Smooth muscle cell of the brain vasculature (primary cell): ENCODE data around the gene CHD6.

ENCODE experiments used
- DNase-seq: peaks from one replicate; pipeline ENCODE4 v3.0.0-alpha.2; 2012; ENCODE audit warnings: low read depth, low spot score

The CHD6 gene

GRCh38 chr20:41506192-41506915 lies 111.8 kb downstream of the CHD6 start:
- no peak for DNase-seq

- DNase-seq = no peak
Measured at GRCh38 chr20:41505184-41505583, 113.0 kb downstream of the CHD6 start.

DNA sequence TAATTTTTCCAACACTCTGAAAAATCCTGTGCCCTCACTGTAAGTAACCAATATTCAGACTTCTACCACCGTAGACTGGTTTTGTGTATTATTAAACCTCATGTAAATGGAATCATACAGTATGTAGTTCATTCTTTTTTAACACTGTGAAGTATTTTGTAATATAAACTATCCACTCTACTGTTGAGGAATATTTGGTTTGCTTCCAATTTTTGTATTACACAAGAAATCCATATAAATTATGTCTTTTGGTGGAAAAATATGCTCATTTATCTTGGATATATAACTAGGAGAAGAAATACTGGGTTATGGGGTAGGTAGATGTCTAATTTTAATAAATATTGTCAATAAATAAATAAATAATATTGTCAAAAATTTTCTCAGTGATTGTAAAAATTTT lies 116.8 kb downstream of the CHD6 start:
- no peak for DNase-seq

GRCh38 chr20:41499961-41500725 lies 118.0 kb downstream of the CHD6 start:
- DNase-seq = no peak

DNA sequence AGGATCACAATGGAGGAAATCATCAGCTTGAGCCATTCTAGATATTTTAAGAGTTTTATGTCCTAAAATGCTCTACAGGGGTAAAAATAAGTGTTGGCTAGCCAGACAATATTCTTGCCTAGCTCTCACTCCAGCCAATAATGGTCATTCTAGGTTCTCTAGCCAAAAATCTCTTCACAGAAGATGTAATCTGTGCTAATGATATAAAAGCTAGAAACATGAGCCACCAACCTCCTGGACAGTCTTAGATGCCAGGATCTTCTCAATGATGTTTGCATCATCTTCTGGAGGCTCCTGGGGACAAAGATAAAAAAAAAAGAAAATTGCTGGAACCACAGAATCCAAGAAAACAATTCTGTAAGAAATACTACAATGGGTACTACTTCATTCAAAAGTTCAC lies 119.1 kb downstream of the CHD6 start:
- DNase-seq = no peak

DNA sequence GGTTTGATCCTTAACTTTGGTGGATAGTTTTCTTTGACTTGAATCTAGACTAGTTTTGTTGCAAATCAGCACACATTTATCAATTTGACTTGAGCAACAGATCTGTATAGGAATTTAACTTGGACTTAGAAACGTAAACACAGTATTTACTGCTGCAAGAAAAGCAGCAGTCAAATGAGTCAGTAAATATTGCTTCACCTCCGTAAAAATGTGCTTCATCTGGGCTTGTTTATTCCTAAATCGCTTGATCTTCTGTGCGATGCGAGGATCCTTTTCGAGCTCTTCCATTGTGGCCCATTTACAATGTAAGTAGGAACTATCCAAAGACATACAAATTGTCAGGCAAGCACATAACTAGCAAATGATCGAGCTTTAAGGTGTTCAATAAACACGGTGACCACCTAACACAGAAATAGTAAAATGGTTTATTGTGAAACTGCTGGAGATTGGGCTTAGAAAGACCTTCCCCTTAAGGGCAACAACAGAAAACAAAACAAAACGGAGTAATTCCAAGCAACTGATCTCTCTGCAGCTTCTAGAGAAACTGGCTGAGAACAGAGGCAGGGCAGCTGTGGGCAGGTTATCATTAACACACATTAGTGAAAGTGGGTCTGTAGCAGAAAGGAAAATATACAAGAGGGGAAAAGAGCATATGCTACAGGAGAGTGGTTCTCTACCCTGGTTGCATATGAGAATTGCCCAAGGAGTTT lies 120.8 kb downstream of the CHD6 start:
- no peak for DNase-seq

DNA sequence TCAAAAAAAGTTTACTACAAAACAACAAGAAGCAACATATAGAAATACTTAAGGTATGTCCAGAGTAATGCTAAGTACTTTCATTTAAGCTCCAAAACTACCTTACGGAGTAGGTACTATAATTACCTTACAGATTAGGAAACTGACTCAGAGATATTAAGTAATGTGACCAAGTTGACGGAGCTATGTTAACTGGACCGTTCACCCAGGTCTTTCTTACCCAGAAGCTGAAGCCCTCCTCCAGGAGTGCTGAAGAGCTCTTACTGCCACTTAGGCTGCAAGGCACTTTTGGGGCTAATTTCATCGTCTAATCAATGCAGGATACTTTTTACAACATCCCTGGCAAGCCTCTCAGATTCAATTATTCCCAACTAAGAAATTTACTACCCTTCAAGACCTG lies 123.7 kb downstream of the CHD6 start:
- no peak for DNase-seq

DNA sequence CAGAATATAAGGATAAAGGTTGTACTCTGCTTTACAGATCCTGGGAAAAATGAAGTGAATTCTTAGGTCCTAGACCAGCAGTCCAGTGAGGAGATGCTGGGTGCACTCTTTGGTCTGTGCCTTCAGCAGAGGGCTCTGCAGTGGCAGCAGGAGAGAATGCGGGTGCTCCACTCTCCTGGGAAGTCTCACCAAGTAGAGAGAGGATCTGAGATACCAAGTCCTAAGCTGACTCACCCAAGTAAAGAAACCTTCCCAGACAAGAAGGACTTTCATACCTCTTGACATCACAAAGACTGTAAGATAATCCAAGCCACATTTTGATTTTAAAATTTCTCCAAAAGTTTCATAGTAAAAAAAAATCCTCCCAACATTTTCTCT lies 134.6 kb downstream of the CHD6 start:
- no peak for DNase-seq

DNA sequence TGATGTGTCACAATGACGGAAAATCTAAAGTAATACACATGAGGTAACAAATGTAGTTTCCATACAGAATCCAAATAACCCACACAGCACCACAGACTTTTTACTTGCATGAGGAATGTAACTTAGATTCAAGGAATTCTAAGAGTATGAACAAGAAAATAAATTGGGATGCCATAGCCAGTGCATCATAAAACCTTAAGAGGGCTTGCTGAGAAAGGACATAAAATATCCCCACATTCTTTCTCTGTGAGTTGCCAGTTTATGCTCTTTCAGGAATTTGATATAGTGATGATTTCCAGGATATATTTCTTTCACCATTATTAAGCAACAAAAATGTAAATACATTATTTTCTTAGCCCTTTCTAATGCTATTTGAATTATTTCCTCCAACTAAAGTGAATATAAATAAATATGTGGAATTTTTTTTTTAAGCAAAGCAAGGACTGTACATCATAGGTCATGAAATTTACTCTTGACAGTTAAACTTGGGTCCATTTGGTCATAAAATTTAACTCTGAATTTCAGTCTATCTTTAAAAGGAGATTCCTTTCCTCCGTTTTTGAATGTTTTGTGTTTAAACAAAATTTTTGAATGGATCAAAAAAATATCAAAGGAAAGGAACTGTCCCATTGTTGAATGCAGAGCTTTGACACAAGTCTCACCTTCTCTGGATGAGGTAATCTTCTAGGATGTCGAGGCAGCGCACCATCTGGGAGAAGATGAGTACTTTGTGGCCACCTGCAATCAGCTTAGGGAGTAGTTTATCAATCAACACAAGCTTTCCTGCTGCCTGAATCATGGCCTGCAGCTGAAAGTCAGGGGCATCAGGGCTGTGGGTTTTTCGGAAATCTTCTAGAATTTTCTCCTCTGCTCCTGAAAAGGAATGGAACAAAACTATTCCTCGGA lies 135.3 kb downstream of the CHD6 start:
- DNase-seq = no peak

GRCh38 chr20:41480054-41480770 lies 138.0 kb downstream of the CHD6 start:
- no peak for DNase-seq

DNA sequence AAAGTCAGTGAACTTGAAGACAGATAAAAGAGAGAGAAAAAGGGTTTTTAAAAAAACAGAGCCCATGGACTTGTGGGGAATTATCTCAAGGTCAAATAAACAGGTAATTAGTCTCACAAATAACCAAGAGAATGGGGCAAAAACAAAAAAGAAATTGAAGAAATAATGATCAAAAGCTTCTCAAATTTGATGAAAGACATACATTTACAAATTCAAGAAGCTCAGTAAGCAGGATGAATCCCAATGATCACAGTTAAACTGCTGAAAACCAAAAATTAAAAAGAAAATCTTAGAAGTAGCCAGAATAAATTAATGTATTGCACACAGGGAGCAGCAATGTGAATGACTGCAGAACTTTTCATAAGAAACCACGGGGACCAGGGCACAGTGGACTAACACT lies 139.1 kb downstream of the CHD6 start:
- no peak for DNase-seq

DNA sequence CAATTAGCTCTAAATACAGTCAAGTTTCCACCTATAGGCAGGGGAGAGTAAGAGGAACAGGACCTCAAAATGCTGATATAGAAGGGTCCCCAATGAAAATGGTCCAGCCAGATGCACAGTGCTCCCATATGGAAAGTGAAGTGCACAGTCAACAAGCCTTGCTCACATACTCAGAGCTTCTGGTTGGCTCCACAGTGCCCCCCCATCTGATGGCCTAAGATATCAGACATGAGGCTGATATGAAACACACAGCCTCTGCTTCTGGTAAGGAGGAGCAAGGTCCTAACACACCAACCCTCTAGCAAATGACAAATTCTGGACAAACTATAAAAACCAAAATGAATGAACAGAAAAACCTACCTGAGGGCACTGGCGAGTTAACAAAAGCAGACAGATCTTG lies 140.2 kb downstream of the CHD6 start:
- DNase-seq = no peak

DNA sequence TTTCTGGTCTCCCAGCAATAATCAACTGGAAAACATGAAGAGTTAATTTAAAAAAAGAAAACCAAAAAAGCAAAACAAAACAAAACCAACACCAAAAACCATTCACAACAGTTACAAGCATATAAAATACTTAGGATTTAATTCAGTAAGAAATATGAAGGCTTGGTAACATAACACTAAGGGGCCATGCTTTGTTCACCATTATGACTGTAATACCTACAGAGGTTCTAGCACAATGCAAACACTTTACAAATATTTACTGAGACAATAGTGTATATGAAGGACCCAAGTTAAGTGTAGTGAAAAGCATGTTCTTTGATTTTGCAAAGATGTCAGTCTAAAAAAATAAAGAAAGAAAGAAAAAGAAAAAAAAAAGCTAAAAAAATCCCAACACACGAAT lies 141.7 kb downstream of the CHD6 start:
- DNase-seq = no peak

GRCh38 chr20:41476013-41476441 lies 142.2 kb downstream of the CHD6 start:
- peak; percentile 61 for DNase-seq

DNA sequence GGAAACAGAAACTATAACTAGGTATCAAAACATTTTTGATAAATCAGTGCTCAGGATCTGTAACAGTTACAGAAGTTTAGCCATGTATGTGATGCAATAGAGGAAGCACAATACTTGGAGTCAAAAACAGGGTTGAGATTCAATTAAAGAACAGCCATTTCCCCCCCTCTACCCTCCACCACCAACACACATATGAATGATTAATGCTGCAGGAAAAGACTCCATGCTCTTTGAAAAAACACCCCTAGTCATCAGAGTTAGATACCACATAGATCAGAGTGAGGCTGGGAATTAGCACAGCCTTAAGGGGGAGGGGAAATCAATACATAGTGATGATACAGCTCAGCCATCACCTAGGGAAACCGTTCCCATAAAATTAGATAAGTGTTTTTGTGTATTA lies 142.7 kb downstream of the CHD6 start:
- DNase-seq = no peak

GRCh38 chr20:41470362-41471095 lies 147.6 kb downstream of the CHD6 start:
- no peak for DNase-seq

DNA sequence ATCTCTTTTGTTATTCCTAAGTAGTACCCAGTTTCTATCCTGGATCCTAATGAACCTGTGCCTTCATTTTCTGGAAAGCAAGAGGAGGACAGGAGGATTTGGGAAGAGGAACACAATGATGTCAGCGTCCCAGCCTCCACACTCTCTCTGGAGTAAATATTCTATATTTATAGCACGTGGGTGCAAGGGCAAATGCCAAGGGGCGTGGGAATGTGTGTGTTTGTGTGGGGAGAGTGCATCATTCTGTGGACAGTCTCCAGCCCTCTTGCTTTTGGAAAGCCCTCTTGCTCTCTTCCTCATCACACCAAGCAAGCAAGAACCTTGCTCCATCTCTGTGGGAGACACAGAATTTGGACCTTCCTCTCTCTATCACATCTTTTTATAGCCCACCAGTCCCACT lies 148.3 kb downstream of the CHD6 start:
- no peak for DNase-seq

GRCh38 chr20:41468994-41469600 lies 149.1 kb downstream of the CHD6 start:
- no peak for DNase-seq

- no peak for DNase-seq
Measured at GRCh38 chr20:41467690-41468089, 150.5 kb downstream of the CHD6 start.

GRCh38 chr20:41467220-41467619 lies 151.0 kb downstream of the CHD6 start:
- no peak for DNase-seq
